Hematopoietic multipotent progenitor cell treated with erythropoietin and hydrocortisone succinate and interleukin-3 and kit ligand, for 17 days (in vitro differentiated cells): ENCODE measurements around the gene PNMA1.

Experiments
- DNase-seq: peaks from one replicate; pipeline ENCODE4 v3.0.0-alpha.2; 2015; ENCODE audit warnings: low spot score

Gene PNMA1

GRCh38 chr14:73663548-73664212 lies 50.5 kb downstream of the PNMA1 start:
- no peak for DNase-seq

- DNase-seq: no peak
Measured at GRCh38 chr14:73662487-73662943, 51.7 kb downstream of the PNMA1 start.

DNA sequence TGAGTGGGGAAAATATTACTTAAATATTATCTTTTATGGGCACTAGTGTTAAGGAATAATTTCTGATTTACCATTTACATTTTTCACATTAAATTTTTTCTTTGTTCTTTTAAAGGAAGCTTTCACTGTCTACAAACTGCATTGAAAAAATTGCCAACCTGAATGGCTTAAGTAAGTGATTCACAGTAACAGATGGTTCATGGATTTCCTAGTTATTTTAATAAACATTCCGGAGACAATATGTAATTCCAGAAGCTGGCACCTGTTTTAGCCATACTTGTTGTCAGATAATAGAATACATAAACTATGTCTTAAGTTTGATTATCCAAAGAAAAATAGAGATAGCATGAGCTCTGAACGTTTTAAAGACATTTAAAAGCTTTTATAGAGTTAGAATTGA lies 52.3 kb downstream of the PNMA1 start:
- DNase-seq: no peak
